Amygdala (tissue), 56 donors: ENCODE results near the gene SIGMAR1.
"Not testable (repeated sequence)": the region's sequence is repeated elsewhere in the genome, so short reads cannot be mapped to it uniquely, and the experiment has no call there.

Source experiments
- DNase-seq, 56 donors: peaks; one replicate each; lab custom pipeline; 2025; lab: John Stamatoyannopoulos, UW

Gene SIGMAR1

DNA sequence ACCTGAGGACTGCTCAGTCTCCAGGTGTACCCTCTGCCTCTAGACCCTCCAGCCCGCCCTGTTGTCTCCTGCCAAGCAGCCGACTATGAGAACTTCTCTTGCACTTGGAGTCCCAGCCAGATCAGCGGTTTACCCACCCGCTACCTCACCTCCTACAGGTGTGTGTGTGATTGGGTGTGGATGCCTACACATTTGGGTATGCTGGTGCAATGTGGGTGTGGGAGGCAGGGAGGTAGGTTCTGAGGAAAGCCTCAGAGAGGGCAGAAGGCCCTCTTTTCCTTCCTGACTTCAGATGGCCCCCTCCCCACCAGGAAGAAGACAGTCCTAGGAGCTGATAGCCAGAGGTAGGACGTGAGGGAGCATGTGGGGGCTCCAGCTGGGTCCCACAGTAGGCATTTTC is 19.4 kb upstream of the SIGMAR1 start:
- no peak for DNase-seq

DNA sequence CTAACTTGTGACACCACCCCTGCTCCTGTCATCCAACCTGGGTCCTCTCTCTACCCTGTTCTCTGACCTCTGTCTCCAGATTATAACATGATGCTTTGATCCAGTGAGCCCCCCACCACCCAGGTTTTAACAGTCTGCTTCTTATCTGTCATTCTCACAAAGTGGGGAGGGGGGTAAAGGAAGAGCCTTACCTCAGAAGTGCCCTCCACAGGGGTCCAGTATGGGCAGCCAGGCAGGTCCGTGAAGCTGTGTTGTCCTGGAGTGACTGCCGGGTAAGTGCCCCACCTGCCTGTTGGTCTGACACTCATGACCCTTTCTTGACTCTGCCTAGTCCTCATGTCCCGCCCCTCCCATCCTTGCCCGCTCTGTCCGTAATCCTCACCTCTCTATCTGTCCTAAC is 17.8 kb upstream of the SIGMAR1 start:
- no peak for DNase-seq

DNA sequence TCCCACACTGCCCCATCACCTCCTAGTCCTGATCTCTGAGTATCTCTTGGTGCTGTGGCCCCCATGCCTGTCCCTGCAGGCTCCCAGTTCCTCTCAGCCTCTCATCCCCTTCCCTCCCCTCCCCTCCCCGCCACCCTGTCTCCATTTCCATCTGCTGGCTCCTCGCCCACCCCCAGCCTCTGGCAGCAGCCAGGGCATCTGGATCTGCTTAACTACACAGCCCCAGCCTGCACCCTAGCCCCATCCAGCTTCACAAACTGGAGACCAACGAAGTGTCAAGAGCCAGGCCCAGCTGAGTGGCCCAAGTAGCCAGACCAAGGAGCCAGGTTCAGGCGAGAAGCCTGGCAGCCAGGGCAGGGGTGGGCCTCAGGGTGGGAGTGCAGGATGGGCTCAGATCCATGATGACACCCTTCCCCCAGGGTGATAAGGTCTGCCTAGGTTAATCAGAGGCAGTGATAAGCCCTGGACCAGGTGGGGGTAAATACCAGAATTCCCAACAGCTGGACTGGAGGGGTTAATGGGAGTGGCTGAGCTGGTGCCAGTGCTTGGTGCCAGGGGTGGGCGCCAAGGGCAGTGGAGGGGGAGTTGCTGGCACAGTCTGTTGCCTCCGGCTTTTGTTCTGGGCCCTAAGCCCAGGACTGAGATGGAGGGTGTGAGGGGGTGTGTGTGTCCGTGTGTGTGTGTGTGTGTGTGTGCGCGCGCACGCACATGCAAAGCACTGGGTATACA is 16.9 kb upstream of the SIGMAR1 start:
- DNase-seq = peak in 54 of 56 donors; percentile 12 to 87 (median 71)

DNA sequence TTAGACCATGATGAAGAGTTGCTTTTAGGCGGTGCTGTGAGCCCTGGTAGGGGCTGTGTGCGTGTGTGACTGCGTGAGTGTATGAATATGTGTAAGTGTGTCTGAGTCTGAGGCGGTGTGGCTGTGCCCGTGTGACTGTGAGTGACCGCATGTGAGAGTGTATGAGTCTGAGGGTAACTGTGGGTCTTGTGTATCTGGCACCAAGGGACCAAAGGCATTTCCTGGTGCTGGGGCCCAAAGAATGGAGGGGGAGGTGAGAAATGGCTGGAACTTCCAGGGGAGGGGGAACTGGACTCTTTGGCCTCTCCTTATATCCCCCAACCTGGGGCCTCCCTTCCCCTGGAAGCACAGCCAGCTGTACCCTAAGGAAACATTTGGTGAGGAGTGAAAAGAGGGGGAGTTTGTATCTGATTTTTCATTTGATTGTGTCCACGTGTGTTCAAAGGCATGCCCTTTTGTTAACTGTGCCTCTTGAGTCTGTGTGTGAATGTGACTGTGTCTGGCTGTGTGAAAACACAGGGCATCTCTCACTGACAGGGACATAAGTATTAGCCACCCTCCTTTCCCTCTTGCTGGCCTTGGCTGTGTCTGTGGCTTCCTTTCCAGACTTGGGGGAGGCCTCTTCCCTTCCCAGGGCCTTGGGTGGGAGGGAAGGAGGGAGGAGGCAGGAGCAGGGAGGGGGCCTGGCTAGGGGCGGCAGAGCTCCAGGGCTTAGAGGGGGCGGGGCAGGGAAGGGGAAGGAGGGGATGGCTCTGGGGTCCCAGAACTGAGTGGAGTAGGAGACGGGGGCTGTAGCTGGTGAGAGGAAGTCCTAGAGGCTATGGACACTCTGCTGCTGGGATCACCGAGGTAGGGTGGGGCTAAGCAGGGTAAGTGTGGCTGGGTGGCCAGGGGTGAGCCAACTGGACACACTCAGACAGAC is 15.8 kb upstream of the SIGMAR1 start:
- peak in 6 of 56 donors; percentile 6 to 32 (median 16) for DNase-seq

DNA sequence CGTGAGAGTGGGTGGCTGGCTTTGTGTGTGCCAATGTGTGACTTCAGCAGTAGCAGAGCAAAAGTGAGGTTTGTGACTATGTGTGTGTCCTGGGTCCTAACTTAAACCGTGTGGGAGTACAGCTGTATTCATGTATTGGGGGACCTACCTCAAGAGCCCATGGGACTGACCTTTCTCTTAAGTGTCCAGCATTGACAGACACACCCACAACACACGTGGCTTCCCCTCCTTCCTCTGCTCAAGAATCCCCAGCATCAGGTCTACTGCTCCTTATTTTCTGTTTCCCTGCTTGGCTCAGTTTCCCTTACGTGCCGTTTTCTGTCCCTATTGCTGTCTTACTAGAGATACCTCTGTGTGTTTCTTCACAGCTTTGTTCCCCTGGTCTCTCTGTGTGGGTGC is 15.0 kb upstream of the SIGMAR1 start:
- DNase-seq = no peak

DNA sequence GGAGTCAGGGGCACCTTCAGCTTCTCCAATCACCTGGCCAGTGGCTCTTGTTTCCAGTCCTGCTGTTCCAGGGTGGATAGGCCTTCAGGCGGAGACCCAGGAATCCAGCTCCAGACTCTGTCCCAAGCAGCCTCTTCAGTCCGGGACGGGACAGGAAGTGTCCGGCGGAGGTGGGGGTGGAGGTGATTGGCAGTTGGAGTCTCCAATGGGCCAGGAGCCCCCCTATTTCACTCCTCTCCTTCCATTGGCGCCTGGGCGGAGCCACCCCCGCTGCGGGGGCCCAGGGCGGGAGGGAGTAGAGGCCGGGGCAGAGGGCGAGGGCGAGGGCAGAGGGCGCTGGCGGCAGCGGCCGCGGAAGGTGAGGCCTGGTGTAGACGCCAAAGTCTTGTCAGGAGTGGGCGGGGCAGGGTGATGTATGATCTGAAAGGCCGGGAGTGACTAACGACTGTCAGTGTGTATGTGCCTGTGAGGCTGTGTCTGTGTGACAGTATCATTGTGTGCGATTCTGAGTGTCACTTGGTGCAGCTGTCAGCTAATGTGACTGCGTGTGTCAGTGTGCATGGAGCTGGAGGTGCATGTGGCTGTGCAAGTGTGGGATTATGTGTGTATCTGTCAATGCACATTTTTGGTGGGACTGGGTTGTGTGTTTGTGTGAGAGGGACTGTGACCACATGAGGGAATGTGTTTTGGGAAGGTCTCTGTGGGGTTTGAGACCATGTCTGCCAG is 14.5 kb upstream of the SIGMAR1 start, which contains the start of gene IL11RA:
Gene IL11RA, plus strand, starts transcription at position 310 of the 726 bp plus-strand sequence. CDS start 3,033 bp downstream, outside the sequence.
- peak in 53 of 56 donors; percentile 14 to 88 (median 71) for DNase-seq

DNA sequence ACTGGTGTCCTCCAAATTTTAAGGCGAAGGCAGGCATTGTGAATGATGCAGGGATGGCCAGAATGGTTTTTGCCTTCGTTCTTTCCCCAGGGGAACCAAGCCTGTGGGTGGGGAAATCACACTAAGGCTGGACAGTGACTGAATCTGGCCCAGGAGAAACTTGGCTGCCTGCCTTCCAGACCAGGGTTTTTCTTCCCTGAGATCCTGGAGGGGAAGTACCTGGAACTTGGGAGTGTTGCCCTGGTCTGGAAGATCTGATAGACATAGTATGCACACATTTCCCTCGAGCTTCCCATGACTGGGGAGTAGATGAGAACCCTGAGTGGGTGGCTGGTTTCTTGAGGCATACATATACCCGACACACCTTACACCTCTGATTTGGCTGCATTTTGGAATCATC is 13.7 kb upstream of the SIGMAR1 start:
- no peak for DNase-seq

DNA sequence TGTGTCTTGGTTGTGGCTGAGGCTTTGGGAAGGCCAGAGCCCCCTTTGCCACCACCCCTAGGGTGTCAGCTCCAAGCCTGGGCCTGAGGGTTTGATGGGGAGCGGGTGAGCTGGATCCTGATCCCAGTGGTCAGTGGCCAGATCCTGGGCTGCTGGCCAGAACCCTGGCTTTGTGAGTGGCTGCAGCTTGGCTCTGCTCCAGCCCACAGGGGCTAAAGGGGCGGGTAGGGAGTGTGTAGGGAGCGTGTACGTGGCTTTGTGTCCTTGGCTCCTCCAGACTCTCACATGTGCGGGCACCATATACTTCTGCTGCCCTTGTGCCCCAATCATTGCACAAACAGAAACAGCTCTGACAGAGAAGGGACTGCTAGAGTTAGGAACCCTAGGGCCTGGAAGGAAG is 13.2 kb upstream of the SIGMAR1 start:
- peak in 29 of 56 donors; percentile 6 to 76 (median 26) for DNase-seq

DNA sequence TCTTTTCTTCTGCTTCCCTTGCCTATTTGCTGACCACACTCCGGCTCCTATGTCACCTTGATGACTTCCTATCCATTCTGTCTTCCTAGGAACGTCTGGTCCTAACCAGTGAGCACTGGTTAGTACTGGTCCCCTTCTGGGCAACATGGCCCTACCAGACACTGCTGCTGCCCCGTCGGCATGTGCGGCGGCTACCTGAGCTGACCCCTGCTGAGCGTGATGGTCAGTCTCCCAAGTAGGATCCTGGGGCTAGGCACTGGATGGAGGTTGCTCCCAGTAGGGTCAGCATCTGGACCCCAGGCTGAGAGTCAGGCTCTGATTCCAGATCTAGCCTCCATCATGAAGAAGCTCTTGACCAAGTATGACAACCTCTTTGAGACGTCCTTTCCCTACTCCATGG is 11.1 kb upstream of the SIGMAR1 start:
- no peak for DNase-seq

DNA sequence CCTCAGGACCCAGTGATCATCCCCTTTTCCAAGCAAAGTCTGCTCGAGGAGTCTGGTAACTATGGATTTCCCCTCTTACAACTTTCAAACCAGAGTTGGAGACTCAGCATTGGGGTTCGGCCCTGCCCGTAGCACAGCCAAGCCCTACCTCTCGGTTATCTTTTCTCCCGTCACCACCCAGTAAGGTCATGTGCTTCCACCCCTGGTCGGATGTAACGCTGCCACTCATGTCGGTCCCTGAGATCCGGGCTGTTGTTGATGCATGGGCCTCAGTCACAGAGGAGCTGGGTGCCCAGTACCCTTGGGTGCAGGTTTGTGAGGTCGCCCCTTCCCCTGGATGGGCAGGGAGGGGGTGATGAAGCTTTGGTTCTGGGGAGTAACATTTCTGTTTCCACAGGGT is 10.1 kb upstream of the SIGMAR1 start:
- no peak for DNase-seq

DNA sequence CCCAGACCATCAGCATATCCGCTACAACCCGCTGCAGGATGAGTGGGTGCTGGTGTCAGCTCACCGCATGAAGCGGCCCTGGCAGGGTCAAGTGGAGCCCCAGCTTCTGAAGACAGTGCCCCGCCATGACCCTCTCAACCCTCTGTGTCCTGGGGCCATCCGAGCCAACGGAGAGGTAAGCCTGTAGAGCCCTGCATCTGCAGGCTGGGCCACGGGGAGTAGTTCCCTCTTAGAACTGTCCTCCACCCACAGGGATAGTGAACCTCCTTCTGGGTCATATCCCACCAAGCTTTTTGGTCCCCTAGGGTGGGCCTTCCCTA is 9.5 kb upstream of the SIGMAR1 start:
- peak in 1 of 56 donors; percentile 55 for DNase-seq

DNA sequence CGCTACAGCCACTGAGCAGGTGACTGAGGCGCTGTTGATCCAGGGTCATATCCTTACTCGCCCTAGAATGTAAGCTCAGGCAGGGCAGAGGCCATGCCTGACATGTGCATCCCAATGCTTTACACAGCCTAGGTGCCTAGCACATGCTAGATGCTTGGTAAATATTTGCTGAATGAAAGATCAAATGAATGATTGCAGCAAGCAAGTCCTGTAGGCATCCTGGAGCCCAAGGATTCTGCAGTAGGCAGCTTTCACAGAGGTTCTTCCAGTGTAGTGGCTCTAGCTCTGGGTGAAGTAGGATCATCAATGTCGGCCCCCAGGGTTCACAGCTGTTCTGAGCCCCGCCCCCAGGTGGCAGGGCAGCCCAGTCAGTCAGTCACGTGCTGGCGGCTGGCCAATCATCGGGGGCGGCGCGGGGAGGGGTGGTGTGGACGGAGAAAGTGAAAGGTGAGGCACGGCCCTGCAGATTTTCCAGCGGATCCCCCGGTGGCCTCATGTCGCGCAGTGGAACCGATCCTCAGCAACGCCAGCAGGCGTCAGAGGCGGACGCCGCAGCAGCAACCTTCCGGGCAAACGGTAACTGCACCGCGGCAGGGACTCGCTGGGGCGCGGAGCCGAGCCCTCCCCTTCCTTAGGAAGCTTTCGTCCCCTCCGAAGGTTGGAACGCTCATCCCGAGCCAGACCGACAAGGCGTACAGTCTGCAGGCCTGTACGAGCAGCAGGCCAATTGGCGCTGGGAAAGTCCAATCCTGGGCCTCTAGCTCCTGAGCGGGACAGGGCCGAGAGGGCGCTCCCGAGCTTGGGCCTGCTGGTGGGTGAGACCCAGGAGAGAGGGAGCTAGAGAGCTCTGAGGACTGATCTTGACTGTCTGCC is 8.9 kb upstream of the SIGMAR1 start, which contains the start of gene GALT:
Gene GALT, plus strand, starts transcription at position 465 of the 873 bp plus-strand sequence. Its CDS starts 30 bp downstream, at position 495.
- DNase-seq = peak; percentile 15 to 92 (median 78)

DNA sequence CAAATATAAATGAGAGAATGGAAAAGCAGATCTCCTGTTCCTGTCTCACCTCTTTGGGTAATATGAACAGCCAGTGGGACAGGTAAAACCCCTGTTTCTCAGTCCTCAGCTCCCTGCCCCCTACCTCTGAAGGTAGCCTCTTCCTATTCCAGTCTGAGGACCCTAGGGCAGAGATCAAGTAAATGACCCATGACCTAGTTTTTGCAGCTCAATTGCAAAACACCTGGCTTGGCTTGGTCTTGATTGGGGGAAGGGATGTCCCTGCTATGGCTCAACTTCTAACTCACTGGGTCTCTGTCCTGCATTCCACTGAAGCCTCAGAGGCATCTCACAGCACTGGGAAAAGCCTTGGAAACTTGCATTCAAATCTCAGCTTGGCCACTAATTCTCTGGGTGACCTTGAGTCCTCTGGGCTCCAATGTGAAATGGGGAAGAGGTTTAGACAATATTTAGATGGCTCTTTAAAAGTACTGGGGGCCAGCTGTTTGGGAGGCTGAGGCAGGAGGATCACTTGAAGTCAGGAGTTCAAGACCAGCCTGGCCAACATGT is 7.3 kb upstream of the SIGMAR1 start:
- no peak for DNase-seq

DNA sequence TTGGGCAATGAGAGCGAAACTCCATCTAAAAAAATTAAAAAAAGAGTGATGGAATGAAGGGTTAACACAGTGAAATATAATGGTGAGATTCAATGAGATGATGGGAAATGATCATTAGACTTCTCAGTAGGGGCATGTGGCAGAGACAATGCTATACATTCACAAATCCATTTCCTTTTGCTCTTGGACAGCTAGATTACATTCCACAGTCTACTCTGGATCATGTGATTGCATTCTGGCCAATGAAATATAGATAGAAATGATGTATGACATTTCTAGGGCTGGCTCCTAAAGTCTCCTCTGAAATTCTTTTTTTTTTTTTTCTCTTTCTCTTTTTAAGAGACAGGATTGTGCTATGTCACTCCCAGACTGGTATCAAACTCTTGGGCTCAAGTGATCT is 5.1 kb upstream of the SIGMAR1 start:
- DNase-seq = no peak

DNA sequence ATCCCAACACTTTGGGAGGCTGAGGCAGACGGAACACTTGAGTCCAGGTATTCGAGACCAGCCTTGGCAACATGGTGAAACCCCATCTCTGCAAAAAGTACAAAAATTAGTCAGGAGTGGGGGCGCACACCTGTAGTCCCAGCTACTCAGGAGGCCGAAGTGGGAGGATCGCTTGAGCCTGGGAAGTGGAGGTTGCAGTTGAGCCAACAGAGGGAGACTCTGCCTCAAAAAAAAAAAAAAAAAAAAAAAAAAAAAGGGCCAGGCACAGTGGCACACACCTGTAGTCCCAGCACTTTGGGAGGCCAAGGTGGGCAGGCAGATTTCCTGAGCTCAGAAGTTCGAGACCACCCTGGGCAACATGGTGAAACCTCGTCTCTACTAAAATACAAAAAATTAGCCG is 1.7 kb upstream of the SIGMAR1 start:
- not testable (repeated sequence) for DNase-seq

DNA sequence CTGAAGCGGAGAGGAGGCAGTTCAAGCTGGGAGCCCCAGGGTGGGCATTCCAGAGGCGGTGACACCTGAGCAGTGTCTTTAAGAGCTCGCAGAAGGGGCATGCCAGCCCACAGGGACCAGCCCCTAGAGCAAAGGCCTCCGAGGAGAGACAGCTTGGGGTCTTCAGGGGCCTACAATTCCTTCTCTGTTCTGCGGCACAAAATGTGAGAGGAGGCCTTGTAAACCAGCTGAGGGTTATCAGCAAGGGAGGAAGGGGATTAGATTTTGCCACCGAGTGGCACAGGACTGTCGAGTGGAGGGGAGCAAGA is 505 bp upstream of the SIGMAR1 start:
- no peak for DNase-seq

DNA sequence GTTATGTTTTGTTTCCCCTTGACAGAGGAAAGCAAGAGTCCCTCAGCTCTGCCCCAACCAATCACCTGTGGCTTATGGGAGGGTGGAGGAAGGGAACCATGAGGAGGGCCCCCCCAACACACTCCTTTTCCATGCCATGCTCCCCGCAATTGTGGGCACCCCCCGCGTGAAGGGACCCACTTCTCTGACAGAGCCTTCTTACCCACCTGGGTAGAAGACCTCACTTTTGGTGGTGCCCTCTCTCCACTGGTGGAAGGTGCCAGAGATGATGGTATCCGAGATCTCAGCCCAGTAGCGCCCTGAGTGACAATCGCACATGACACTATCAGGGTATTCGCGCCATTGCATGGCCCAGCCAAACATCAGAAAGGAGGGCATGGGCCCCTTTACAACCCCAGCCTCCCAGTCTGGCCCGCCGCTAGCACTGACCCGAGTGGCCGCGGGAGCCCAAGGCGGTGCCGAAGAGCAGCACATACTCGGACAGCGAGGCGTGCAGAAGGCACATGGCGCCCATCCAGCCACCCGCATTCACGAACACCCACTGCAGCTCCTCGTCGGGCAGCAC is 714 bp downstream of the SIGMAR1 start:
- DNase-seq = peak in 6 of 56 donors; percentile 33 to 60 (median 45)

DNA sequence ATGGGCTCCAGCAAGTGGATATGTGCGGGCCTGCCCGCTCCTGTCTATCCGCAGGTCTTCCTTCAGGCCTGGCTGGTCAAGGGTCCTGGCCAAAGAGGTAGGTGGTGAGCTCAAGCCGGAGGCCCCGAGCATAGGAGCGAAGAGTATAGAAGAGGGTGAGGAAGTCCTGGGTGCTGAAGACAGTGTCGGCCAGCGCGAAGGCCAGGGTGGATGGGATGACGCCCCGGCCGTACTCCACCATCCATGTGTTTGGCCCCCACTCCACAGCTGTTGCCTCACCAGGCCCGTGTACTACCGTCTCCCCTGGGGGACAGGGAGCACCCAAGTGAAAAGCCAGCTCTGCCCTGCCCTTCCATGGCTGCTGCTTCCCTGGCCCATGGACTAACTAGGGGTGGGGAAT is 2.0 kb downstream of the SIGMAR1 start:
- no peak for DNase-seq

DNA sequence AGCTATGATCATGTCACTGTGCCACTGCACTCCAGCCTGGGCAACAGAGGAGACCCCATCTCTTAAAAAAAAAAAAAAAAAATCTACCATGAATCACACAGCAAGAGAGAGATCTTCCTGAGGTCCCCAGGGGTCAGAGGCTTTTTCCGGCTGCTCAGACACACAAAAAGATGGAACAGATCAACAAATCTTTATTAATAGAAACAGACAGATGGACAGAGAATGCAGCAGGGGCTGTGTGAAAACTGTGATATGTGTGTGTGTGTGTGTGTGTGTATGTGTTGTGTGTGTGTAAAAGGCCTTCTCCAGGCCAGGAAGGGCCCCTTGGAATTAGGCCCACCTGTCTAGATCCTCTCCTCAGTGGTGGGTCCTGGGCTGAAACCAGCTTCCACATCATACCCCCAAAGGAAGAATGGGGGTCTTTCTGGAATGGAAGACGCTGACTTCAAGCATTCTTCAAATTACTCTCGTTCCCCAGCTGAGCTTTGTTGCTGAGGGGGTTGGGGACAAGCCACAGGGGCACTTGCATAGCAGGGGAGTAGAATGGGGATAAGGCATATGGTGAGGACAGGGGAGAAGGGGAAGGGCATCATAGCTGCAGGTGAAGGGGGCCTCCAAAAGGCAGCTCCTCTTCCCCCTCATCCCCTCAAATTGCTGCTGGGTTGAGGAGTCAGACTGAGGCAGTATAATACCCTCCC is 2.9 kb downstream of the SIGMAR1 start:
- DNase-seq = no peak
